ENCODE data around the gene UBQLNL. TPM values are rescaled to one million over a fixed set of nuclear protein-coding genes. Genes with fewer than 3 reads are reported as not detected.

The UBQLNL gene
- total RNA-seq, 1 experiment from 2014 or later: not detected

GRCh38 chr11:5541427-5541826, 24.9 kb upstream of the UBQLNL start:
- peaks cover 6% of the 10 kb centered on the region in 2 experiments; a peak in 2 of 5 replicates for H3K9me3 Mint-ChIP-seq

More at GRCh38 chr11:5541427-5541826, 24.9 kb upstream of the UBQLNL start:
- Histone ChIP-seq H3K56ac (ENCODE audit: insufficient read length, low read depth, low read length) (no peak overlapping the region), H3T11ph (ENCODE audit: low read length) (no peak overlapping the region), H3K9me3 (ENCODE audit: control insufficient read depth, low read depth, low read length) (no peaks in the 10 kb centered on the region), H3K9ac (ENCODE audit: extremely low read depth, insufficient read length, low read length) (no peak overlapping the region), H3K79me2 (ENCODE audit: insufficient read depth, low read length) (no peaks in the 10 kb centered on the region), H3K4me2 (ENCODE audit: insufficient read depth, insufficient read length, low read length) (no peak overlapping the region), H2BK120ac (ENCODE audit: low read depth, low read length, poor library complexity, severe bottlenecking) (no peak overlapping the region), H3K23ac (ENCODE audit: insufficient read length, low read depth, low read length) (no peak overlapping the region), H2AFZ (ENCODE audit: low read length) (no peak overlapping the region), H3K4ac (ENCODE audit: low read depth, low read length) (no peak overlapping the region), H2AK5ac (ENCODE audit: insufficient read length, low read length) (no peak overlapping the region), H2BK20ac (ENCODE audit: low read depth, low read length, poor library complexity, severe bottlenecking) (no peak overlapping the region), H2BK15ac (ENCODE audit: low read depth, low read length) (no peak overlapping the region), H3K27me3 (ENCODE audit: insufficient read depth, low read length) (no peaks in the 10 kb centered on the region), H3K18ac (ENCODE audit: insufficient read length, low read depth, low read length) (no peak overlapping the region), H3K27ac (ENCODE audit: insufficient read length, low read depth, low read length) (no peak overlapping the region), H3K79me1 (ENCODE audit: insufficient read depth, low read depth, low read length, poor library complexity, severe bottlenecking) (no peaks in the 10 kb centered on the region), H4K8ac (replicated peaks; ENCODE audit: insufficient read length, low read depth, low read length) (no peak overlapping the region), H3K23me2 (ENCODE audit: insufficient read length, low read depth, low read length, poor library complexity, severe bottlenecking) (no peaks in the 10 kb centered on the region), H2BK12ac (ENCODE audit: insufficient read length, low read depth, low read length) (no peak overlapping the region), H4K20me1 (ENCODE audit: control insufficient read depth, insufficient read depth, insufficient read length) (no peaks in the 10 kb centered on the region), H3K14ac (ENCODE audit: insufficient read depth, low read length) (no peak overlapping the region), H2BK5ac (ENCODE audit: insufficient read length, low read length) (no peak overlapping the region), H3K4me1 (ENCODE audit: insufficient read depth, low read length) (no peaks in the 10 kb centered on the region), H4K5ac (ENCODE audit: insufficient read length, low read depth, low read length) (no peak overlapping the region), H4K91ac (ENCODE audit: insufficient read length, low read depth, low read length) (no peak overlapping the region)
- H3K27me3 Mint-ChIP-seq (ENCODE audit: low read depth): no peaks in the 10 kb centered on the region
- no peak for TF ChIP-seq CTCF (conservative IDR thresholded peaks at IDR 0.05)
- peaks cover 0 to 6% (median 0%) of the 10 kb centered on the region in 3 experiments; a peak in 2 of 7 replicates for H3K36me3 Mint-ChIP-seq (ENCODE audit: insufficient read depth in 1 of 3, low read depth in 3 of 3)
- H3K4me3 Mint-ChIP-seq: no peak overlapping the region
- DNase-seq: no peak
- WGBS (ENCODE audit: extremely low coverage, insufficient read length, low lambda C conversion rate): no CpG with 5 or more reads among the region's 1 CpG
- H3K27ac Mint-ChIP-seq: no peak overlapping the region
- H3K4me1 Mint-ChIP-seq: no peaks in the 10 kb centered on the region
